HG03469 (cell line): ENCODE results near the gene STK24.

Experiments used
- ATAC-seq: cut with Tn5 transposase; IDR thresholded peaks from one replicate; pipeline ENCODE4 v1.9.1; 2021; ENCODE audit warnings: mild to moderate bottlenecking, moderate library complexity, moderate number of reproducible peaks; ENCODE audit not compliant: unreplicated experiment

Gene STK24

GRCh38 chr13:98493042-98493712, 83.7 kb downstream of the STK24 start:
- no peak for ATAC-seq

GRCh38 chr13:98492335-98493041, 84.4 kb downstream of the STK24 start:
- ATAC-seq = no peak

- no peak for ATAC-seq
Measured at GRCh38 chr13:98490866-98491265, 86.0 kb downstream of the STK24 start.

- ATAC-seq = no peak
Measured at GRCh38 chr13:98490195-98490836, 86.6 kb downstream of the STK24 start.

GRCh38 chr13:98489446-98490194, 87.3 kb downstream of the STK24 start:
- no peak for ATAC-seq

GRCh38 chr13:98488736-98489135, 88.2 kb downstream of the STK24 start:
- ATAC-seq = no peak

GRCh38 chr13:98487522-98487921, 89.4 kb downstream of the STK24 start:
- no peak for ATAC-seq

- no peak for ATAC-seq
Measured at GRCh38 chr13:98487016-98487415, 89.9 kb downstream of the STK24 start.

GRCh38 chr13:98486412-98486811, 90.5 kb downstream of the STK24 start:
- ATAC-seq = no peak

- ATAC-seq = no peak
Measured at GRCh38 chr13:98485561-98485960, 91.3 kb downstream of the STK24 start.

- no peak for ATAC-seq
Measured at GRCh38 chr13:98484289-98485219, 92.4 kb downstream of the STK24 start.

- ATAC-seq = no peak
Measured at GRCh38 chr13:98483601-98484288, 93.2 kb downstream of the STK24 start.

GRCh38 chr13:98482476-98483444, 94.1 kb downstream of the STK24 start:
- ATAC-seq = no peak

GRCh38 chr13:98480915-98481877, 95.7 kb downstream of the STK24 start:
- no peak for ATAC-seq

GRCh38 chr13:98479496-98480003, 97.4 kb downstream of the STK24 start:
- ATAC-seq = no peak

GRCh38 chr13:98478189-98479129, 98.4 kb downstream of the STK24 start:
- ATAC-seq = peak; percentile 34
